Measurements from ENCODE around the gene KCNJ1. TPM values are rescaled to one million over a fixed set of nuclear protein-coding genes. Genes with fewer than 3 reads are reported as not detected.

Gene KCNJ1
- total RNA-seq, 2 donors from 2014 or later: not detected

DNA sequence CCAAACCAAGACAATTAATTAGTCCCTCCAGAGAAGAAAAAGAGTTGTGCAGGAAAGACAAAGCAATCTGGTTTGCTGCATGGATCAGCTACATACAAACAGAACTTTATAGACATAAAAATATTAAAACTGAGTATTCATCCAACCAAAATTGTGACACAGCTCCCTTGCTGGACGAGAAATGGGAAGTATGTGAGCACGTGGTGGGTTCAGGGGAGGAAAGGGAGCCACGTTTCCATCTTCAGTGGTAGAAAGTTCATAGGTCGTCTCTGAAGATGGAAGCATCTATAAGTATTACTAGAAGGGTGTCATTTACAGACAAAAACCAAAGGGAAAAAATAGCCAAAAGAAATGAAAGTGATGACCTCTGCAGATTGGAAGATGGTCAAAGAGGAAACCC lies 17.0 kb upstream of the KCNJ1 start:
- DNase-seq: no peak
- TF ChIP-seq CTCF (IDR thresholded peaks at IDR 0.05) (no peak), POLR2A (IDR thresholded peaks at IDR 0.05) (no peak)
- H3K9me3 ChIP-seq: no peaks in the 10 kb centered on the region
- no peaks in the 10 kb centered on the region for H3K27me3 ChIP-seq
- H3K27ac ChIP-seq: no peak overlapping the region
- 35 to 43% methylated on average over 4 of the region's 4 CpGs for WGBS, 2 donors
- no peak overlapping the region for H3K4me3 ChIP-seq
- H3K36me3 ChIP-seq (replicated peaks in 1 of 2; ENCODE audit: insufficient read depth in 1 of 2, low read depth in 2 of 2): no peaks in the 10 kb centered on the region
- intact Hi-C loops (cut with DNase I): no loop called here
- ATAC-seq: no peak
- H3K4me1 ChIP-seq: peaks cover 44% of the 10 kb centered on the region

DNA sequence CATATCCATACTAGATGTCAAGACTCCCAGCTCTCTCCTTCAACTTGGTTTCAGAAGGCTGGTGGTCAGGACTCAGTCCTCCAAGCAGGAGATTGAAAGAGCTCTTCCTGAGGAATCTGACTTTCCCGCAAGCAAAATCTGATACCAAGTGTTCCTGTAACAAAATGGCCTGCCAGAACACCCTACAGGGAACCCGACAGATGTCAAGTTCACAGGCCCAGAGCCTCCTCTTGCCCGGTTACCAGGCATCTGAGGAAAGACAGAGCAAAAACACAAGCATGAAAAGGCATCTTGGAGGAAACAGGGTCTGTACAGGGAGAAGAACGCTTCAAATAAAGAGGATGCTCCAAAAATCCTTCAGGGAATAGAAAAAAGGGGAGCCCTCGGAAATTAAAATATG lies 15.4 kb upstream of the KCNJ1 start:
- 40 to 54% methylated on average over 5 of the region's 5 CpGs for WGBS, 2 donors
- no peaks in the 10 kb centered on the region for H3K9me3 ChIP-seq
- H3K27ac ChIP-seq: peak overlapping the region in 2 of 4 donors; percentile 24 to 44
- TF ChIP-seq POLR2A (IDR thresholded peaks at IDR 0.05) (no peak), CTCF (IDR thresholded peaks at IDR 0.05) (no peak)
- ATAC-seq (peak; percentile 68), DNase-seq (peak; percentile 56 to 75 (median 68))
- no peak overlapping the region for H3K4me3 ChIP-seq
- peaks cover 30% of the 10 kb centered on the region for H3K4me1 ChIP-seq
- intact Hi-C loops (cut with DNase I): loop anchor here (2.0 kb wide), 1 partner anchor 76 kb away; no protein-coding TSS in a partner anchor
- H3K36me3 ChIP-seq (replicated peaks in 1 of 2; ENCODE audit: insufficient read depth in 1 of 2, low read depth in 2 of 2): no peaks in the 10 kb centered on the region
- H3K27me3 ChIP-seq: no peaks in the 10 kb centered on the region

DNA sequence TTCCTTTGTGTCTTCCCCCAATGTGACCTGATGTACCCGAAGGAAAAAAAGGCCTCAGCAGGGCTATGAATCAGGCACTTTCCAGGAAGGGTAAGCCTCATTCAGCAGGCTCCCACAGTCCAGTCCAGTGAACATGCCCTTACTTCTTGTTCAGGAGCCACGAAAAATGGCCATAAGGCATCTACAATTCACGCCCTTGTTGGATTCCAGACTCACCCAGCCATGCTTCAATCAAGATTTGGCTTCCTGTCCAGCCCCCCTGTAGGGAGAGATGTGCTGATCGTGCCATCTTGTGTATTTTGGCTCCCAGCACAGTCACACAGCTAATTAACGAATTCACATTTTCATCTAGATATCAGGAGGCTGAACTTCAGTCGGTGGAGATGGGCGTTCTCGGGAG lies 14.1 kb upstream of the KCNJ1 start:
- H3K27me3 ChIP-seq: no peaks in the 10 kb centered on the region

DNA sequence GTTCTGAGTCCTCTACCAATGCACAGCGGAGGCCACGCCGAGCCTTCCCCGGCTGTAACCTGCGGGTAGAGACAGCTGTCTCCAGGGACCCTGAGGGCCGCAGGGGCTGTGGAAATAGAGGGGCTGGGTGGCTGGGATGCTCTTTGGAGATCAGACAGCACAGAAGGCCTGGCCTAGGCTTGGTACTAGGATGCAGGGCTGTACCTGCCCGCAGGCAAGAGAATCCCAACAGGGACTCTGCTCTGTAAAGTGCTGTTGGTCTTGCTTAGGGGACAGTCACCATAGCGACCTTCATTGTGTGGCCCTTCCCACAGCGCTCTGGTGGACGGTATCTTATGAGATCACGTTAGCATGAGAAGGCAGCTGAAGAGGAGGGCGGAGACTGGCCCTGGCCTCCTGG lies 12.7 kb upstream of the KCNJ1 start:
- ATAC-seq: no peak
- no peaks in the 10 kb centered on the region for H3K27me3 ChIP-seq
- intact Hi-C loops (cut with DNase I): no loop called here
- WGBS, 2 donors: 85 to 93% methylated on average over 12 of the region's 12 CpGs
- no peaks in the 10 kb centered on the region for H3K9me3 ChIP-seq
- peaks cover 17% of the 10 kb centered on the region for H3K4me1 ChIP-seq
- H3K4me3 ChIP-seq: no peak overlapping the region
- TF ChIP-seq POLR2A (IDR thresholded peaks at IDR 0.05) (no peak), CTCF (IDR thresholded peaks at IDR 0.05) (no peak)
- no peak for DNase-seq
- H3K36me3 ChIP-seq (replicated peaks in 1 of 2; ENCODE audit: insufficient read depth in 1 of 2, low read depth in 2 of 2): no peaks in the 10 kb centered on the region
- H3K27ac ChIP-seq: no peak overlapping the region

More for the DNA sequence above, 14.1 kb upstream of the KCNJ1 start:
- ATAC-seq (no peak), DNase-seq (no peak)
- Histone ChIP-seq H3K4me1 (peaks cover 18% of the 10 kb centered on the region), H3K9me3 (no peaks in the 10 kb centered on the region), H3K4me3 (no peak overlapping the region), H3K27ac (no peak overlapping the region), H3K36me3 (replicated peaks in 1 of 2; ENCODE audit: insufficient read depth in 1 of 2, low read depth in 2 of 2) (no peaks in the 10 kb centered on the region)
- intact Hi-C loops (cut with DNase I): no loop called here
- WGBS, 2 donors: 85 to 90% methylated on average over 8 of the region's 8 CpGs
- no peak for TF ChIP-seq POLR2A (IDR thresholded peaks at IDR 0.05)
- TF ChIP-seq CTCF (IDR thresholded peaks at IDR 0.05): no peak

DNA sequence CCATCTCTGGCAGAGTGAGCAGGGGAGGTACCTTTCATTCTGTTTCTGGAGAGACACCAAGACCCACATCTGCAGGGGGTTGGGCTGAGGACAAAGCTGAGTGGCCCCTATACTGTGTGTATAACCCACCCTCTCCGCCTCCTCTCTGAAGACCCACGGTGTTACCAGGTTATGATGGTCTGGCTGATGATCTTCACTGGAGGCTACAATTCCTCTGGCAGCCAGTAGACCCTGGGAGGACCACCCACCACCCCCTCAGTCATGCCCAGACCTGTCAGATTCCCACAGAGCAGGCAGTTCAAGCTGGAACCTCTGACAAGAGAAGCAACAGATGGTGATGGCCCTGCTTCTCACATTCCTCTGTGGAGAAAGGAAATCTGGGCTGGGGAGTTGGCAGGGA lies 11.4 kb upstream of the KCNJ1 start:
- TF ChIP-seq POLR2A (IDR thresholded peaks at IDR 0.05) (no peak), CTCF (IDR thresholded peaks at IDR 0.05) (no peak)
- Histone ChIP-seq H3K9me3 (no peaks in the 10 kb centered on the region), H3K4me1 (peaks cover 15% of the 10 kb centered on the region), H3K36me3 (replicated peaks in 1 of 2; ENCODE audit: insufficient read depth in 1 of 2, low read depth in 2 of 2) (no peaks in the 10 kb centered on the region), H3K27me3 (no peaks in the 10 kb centered on the region), H3K4me3 (no peak overlapping the region), H3K27ac (no peak overlapping the region)
- 86 to 100% methylated on average over 2 of the region's 2 CpGs for whole genome bisulfite sequencing, 2 donors
- ATAC-seq (no peak), DNase-seq (no peak)
- intact Hi-C loops (cut with DNase I): no loop called here
